ENCODE results near the gene UGP2. TPM values are rescaled to one million over a fixed set of nuclear protein-coding genes. Genes with fewer than 3 reads are reported as not detected.

The UGP2 gene
- total RNA-seq, 1 experiment from 2014 or later = 883 TPM

GRCh38 chr2:63843093-63843492 is 1.4 kb downstream of the UGP2 start:
- no peaks in the 10 kb centered on the region for H3K4me1 ChIP-seq (ENCODE audit: insufficient read depth, low read length)
- H3K27ac ChIP-seq (ENCODE audit: insufficient read length, low read depth, low read length) = peak overlapping the region; percentile 72
- Mint-ChIP-seq H3K27ac (peak overlapping the region; percentile 98 to 99 (median 99); a peak in 3 of 7 replicates), H3K27me3 (ENCODE audit: low read depth) (no peaks in the 10 kb centered on the region), H3K36me3 (ENCODE audit: insufficient read depth in 1 of 3, low read depth in 3 of 3) (peaks cover 33 to 56% (median 51%) of the 10 kb centered on the region in 3 experiments), H3K4me3 (peak overlapping the region; percentile 99 to 100), H3K4me1 (peaks cover 52 to 58% of the 10 kb centered on the region in 2 experiments), H3K9me3 (peaks cover 2% of the 10 kb centered on the region in 2 experiments; a peak in 2 of 5 replicates)
- peak overlapping the region; percentile 99 for H3K4me2 ChIP-seq (ENCODE audit: insufficient read depth, insufficient read length, low read length)
- no peaks in the 10 kb centered on the region for H3K9me3 ChIP-seq (ENCODE audit: control insufficient read depth, low read depth, low read length)
- no peak overlapping the region for H2AFZ ChIP-seq (ENCODE audit: low read length)
- DNase-seq = no peak
- peak overlapping the region; percentile 98 for H3K9ac ChIP-seq (ENCODE audit: extremely low read depth, insufficient read length, low read length)
- H3K79me1 ChIP-seq (ENCODE audit: insufficient read depth, low read depth, low read length, poor library complexity, severe bottlenecking) = no peaks in the 10 kb centered on the region
- H3K4ac ChIP-seq (ENCODE audit: low read depth, low read length) = no peak overlapping the region
- H4K91ac ChIP-seq (ENCODE audit: insufficient read length, low read depth, low read length) = no peak overlapping the region
- H3K79me2 ChIP-seq (ENCODE audit: insufficient read depth, low read length) = peaks cover 44% of the 10 kb centered on the region
- H3K23ac ChIP-seq (ENCODE audit: insufficient read length, low read depth, low read length) = no peak overlapping the region
- no CpG with 5 or more reads among the region's 8 CpGs for WGBS (ENCODE audit: extremely low coverage, insufficient read length, low lambda C conversion rate)
- H4K5ac ChIP-seq (ENCODE audit: insufficient read length, low read depth, low read length) = no peak overlapping the region
- H3K14ac ChIP-seq (ENCODE audit: insufficient read depth, low read length) = no peak overlapping the region; the same call in 1 of the 2 replicates
- no peak overlapping the region for H3K18ac ChIP-seq (ENCODE audit: insufficient read length, low read depth, low read length)
- no peak for TF ChIP-seq CTCF (conservative IDR thresholded peaks at IDR 0.05)
- H2BK5ac ChIP-seq (ENCODE audit: insufficient read length, low read length) = no peak overlapping the region
- no peak overlapping the region for H3K56ac ChIP-seq (ENCODE audit: insufficient read length, low read depth, low read length)
- no peak overlapping the region for H2AK5ac ChIP-seq (ENCODE audit: insufficient read length, low read length)
- no peak overlapping the region for H2BK12ac ChIP-seq (ENCODE audit: insufficient read length, low read depth, low read length)
- no peak overlapping the region for H2BK15ac ChIP-seq (ENCODE audit: low read depth, low read length)
- H4K20me1 ChIP-seq (ENCODE audit: control insufficient read depth, insufficient read depth, insufficient read length) = no peaks in the 10 kb centered on the region
- no peaks in the 10 kb centered on the region for H3K27me3 ChIP-seq (ENCODE audit: insufficient read depth, low read length)
- no peak overlapping the region for H2BK20ac ChIP-seq (ENCODE audit: low read depth, low read length, poor library complexity, severe bottlenecking)
- H3K23me2 ChIP-seq (ENCODE audit: insufficient read length, low read depth, low read length, poor library complexity, severe bottlenecking) = peaks cover 14% of the 10 kb centered on the region
- no peak overlapping the region for H4K8ac ChIP-seq (replicated peaks; ENCODE audit: insufficient read length, low read depth, low read length)
- no peak overlapping the region for H3T11ph ChIP-seq (ENCODE audit: low read length)
- no peak overlapping the region for H2BK120ac ChIP-seq (ENCODE audit: low read depth, low read length, poor library complexity, severe bottlenecking)

Measured in H9 (cell line).